ENCODE measurements around the gene LRRTM4. TPM values are rescaled to one million over a fixed set of nuclear protein-coding genes. Genes with fewer than 3 reads are reported as not detected.
A peak's percentile ranks its signal among the peaks of the same experiment; 100 is the strongest.

The LRRTM4 gene
- total RNA-seq (2021) (8.5 to 10.2 TPM (median 9.4 TPM) in 3 replicates), Bru-seq, nascent RNA (percentile 52 among the genes with signal in this experiment)
- long read RNA-seq, experiment 1, partial matches to known transcripts = 5 of 38 reads
- long read RNA-seq, experiment 1, other reads (novel, unspliced or antisense) = 31 of 38 reads
- long read RNA-seq, experiment 2, partial matches to known transcripts = 1 of 6 reads
- long read RNA-seq, experiment 2, other reads (novel, unspliced or antisense) = 5 of 6 reads
- long read RNA-seq, experiment 3, partial matches to known transcripts = 2 of 8 reads
- long read RNA-seq, experiment 3, other reads (novel, unspliced or antisense) = 5 of 8 reads

- Mint-ChIP-seq H3K4me1 (peaks cover 81% of the 10 kb centered on the region), H3K27me3 (ENCODE audit: low read depth) (no peaks in the 10 kb centered on the region), H3K36me3 (peaks cover 20% of the 10 kb centered on the region), H3K9me3 (peaks cover 6% of the 10 kb centered on the region; the same call in 1 of the 2 replicates), H3K4me3 (peak within 1 kb of the TSS; percentile 70), H3K27ac (peak within 1 kb of the TSS; percentile 99)
- POLR2A ChIA-PET = interaction anchor here (0.8 to 1.2 kb wide), 3 partner anchors 38 to 568 kb away, joined by 3 to 4 read pairs (median 3); no protein-coding TSS in a partner anchor
- peak; percentile 74 for ATAC-seq
- TF ChIP-seq RORB (CRISPR knock-in tag; IDR thresholded peaks at IDR 0.05) (no peak), IRF1 (CRISPR knock-in tag; IDR thresholded peaks at IDR 0.05) (no peak), FOXJ3 (CRISPR knock-in tag; IDR thresholded peaks at IDR 0.05; ENCODE audit: borderline replicate concordance) (no peak), ZSCAN18 (CRISPR knock-in tag; IDR thresholded peaks at IDR 0.05) (no peak), ATF3 (CRISPR knock-in tag; conservative IDR thresholded peaks at IDR 0.05) (no peak), ZNF512 (CRISPR knock-in tag; IDR thresholded peaks at IDR 0.05; ENCODE audit: borderline replicate concordance) (no peak)
- CTCF ChIA-PET = interaction anchor here (0.7 to 2.9 kb wide), 4 partner anchors 10 to 922 kb away, joined by 3 to 7 read pairs (median 6); no protein-coding TSS in a partner anchor
- DNase-seq (ENCODE audit: low spot score) = peak; percentile 12
Measured at GRCh38 chr2:77521931-77522470, at the start of gene LRRTM4. TSS of gene LRRTM4 (minus strand) at chr2:77522376.

GRCh38 chr2:77571545-77571944, 49.4 kb upstream of the LRRTM4 start:
- ATAC-seq (no peak), DNase-seq (ENCODE audit: low spot score) (no peak)
- POLR2A ChIA-PET = no interaction called here
- peaks cover 4% of the 10 kb centered on the region for H3K9me3 Mint-ChIP-seq
- H3K27me3 Mint-ChIP-seq (ENCODE audit: low read depth) = no peaks in the 10 kb centered on the region
- no peak overlapping the region for H3K4me3 Mint-ChIP-seq
- no peaks in the 10 kb centered on the region; the same call in 1 of the 2 replicates for H3K36me3 Mint-ChIP-seq
- no peak overlapping the region for H3K27ac Mint-ChIP-seq
- peaks cover 14% of the 10 kb centered on the region for H3K4me1 Mint-ChIP-seq
- CTCF ChIA-PET = no interaction called here
- TF ChIP-seq ATF3 (CRISPR knock-in tag; conservative IDR thresholded peaks at IDR 0.05) = no peak
- TF ChIP-seq TP53 (CRISPR knock-in tag; IDR thresholded peaks at IDR 0.05) = no peak
- TF ChIP-seq ELF4 (CRISPR knock-in tag; IDR thresholded peaks at IDR 0.05; ENCODE audit: low read depth) = no peak
- no peak for TF ChIP-seq FOXJ3 (CRISPR knock-in tag; IDR thresholded peaks at IDR 0.05; ENCODE audit: borderline replicate concordance)
- no peak for TF ChIP-seq ZNF423 (CRISPR knock-in tag; IDR thresholded peaks at IDR 0.05)
- no peak for TF ChIP-seq SP1 (CRISPR knock-in tag; conservative IDR thresholded peaks at IDR 0.05)
- no peak for TF ChIP-seq OVOL2 (CRISPR knock-in tag; IDR thresholded peaks at IDR 0.05; ENCODE audit: borderline replicate concordance)
- TF ChIP-seq PREB (CRISPR knock-in tag; IDR thresholded peaks at IDR 0.05; ENCODE audit: borderline replicate concordance) = no peak
- no peak for TF ChIP-seq ZBTB21 (CRISPR knock-in tag; IDR thresholded peaks at IDR 0.05; ENCODE audit: borderline replicate concordance)
- TF ChIP-seq ZNF425 (CRISPR knock-in tag; conservative IDR thresholded peaks at IDR 0.05) = no peak
- no peak for TF ChIP-seq NFATC4 (CRISPR knock-in tag; IDR thresholded peaks at IDR 0.05)
- no peak for TF ChIP-seq SMAD4 (CRISPR knock-in tag; IDR thresholded peaks at IDR 0.05)
- TF ChIP-seq HMGXB4 (CRISPR knock-in tag; IDR thresholded peaks at IDR 0.05) = no peak
- no peak for TF ChIP-seq MYBL2 (CRISPR knock-in tag; IDR thresholded peaks at IDR 0.05)
- TF ChIP-seq RELA (CRISPR knock-in tag; IDR thresholded peaks at IDR 0.05; ENCODE audit: borderline replicate concordance) = no peak
- no peak for TF ChIP-seq STAT6 (CRISPR knock-in tag; conservative IDR thresholded peaks at IDR 0.05; ENCODE audit: low read depth)

Measured in WTC11 (cell line).